Head of caudate nucleus (tissue), 42 donors: ENCODE measurements around the gene IGHMBP2.
"Not testable (repeated sequence)": the region's sequence is repeated elsewhere in the genome, so short reads cannot be mapped to it uniquely, and the experiment has no call there.

Experiments used
- DNase-seq, 42 donors: peaks; one replicate each; pipeline versions ENCODE4 v3.0.0 to v3.0.0-alpha.2; 2020 to 2021; ENCODE audit warnings: mixed read lengths in 7 of 42
- intact Hi-C: fragments of 100-400 bp; cut with DNase I; formaldehyde crosslinking; loops from one replicate; pipeline ENCODE4 v1.15.0; 2022

IGHMBP2 gene

GRCh38 chr11:68884827-68885226, 18.9 kb upstream of the IGHMBP2 start:
- intact Hi-C loops, DNase-seq: not testable (repeated sequence)

GRCh38 chr11:68889948-68890446, 13.7 kb upstream of the IGHMBP2 start:
- intact Hi-C loops = no loop called here
- DNase-seq = no peak

GRCh38 chr11:68890490-68891231, 13.0 kb upstream of the IGHMBP2 start:
- DNase-seq = peak in 41 of 42 donors; percentile 13 to 73 (median 50)
- intact Hi-C loops = no loop called here

- intact Hi-C loops = no loop called here
- no peak for DNase-seq
Measured at GRCh38 chr11:68891351-68891948, 12.2 kb upstream of the IGHMBP2 start.

GRCh38 chr11:68892576-68892975, 11.1 kb upstream of the IGHMBP2 start:
- intact Hi-C loops = no loop called here
- DNase-seq = no peak

GRCh38 chr11:68893282-68893681, 10.4 kb upstream of the IGHMBP2 start:
- DNase-seq = no peak
- intact Hi-C loops = no loop called here

GRCh38 chr11:68896171-68896959, 7.3 kb upstream of the IGHMBP2 start:
- intact Hi-C loops = no loop called here
- DNase-seq = no peak

DNA sequence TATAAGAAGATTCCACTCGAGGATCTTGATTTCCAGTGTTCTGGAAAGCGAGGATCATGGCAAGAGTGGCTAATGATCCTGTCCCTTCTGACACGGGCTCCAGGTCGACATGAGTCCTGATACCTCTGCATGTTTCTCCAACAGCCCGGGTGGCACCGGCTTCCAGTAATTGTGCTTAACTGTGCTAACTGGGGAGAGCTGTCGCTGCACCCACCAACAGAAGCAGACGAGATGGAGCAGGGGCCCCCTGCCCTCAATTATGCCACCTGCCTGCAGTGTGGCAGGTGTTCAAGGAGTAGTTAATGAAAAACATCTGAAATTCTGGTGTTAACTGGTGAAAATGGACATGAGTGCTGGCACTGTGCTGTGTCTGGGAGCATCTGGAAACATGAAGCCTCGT, 6.2 kb upstream of the IGHMBP2 start:
- DNase-seq = no peak
- intact Hi-C loops = no loop called here

DNA sequence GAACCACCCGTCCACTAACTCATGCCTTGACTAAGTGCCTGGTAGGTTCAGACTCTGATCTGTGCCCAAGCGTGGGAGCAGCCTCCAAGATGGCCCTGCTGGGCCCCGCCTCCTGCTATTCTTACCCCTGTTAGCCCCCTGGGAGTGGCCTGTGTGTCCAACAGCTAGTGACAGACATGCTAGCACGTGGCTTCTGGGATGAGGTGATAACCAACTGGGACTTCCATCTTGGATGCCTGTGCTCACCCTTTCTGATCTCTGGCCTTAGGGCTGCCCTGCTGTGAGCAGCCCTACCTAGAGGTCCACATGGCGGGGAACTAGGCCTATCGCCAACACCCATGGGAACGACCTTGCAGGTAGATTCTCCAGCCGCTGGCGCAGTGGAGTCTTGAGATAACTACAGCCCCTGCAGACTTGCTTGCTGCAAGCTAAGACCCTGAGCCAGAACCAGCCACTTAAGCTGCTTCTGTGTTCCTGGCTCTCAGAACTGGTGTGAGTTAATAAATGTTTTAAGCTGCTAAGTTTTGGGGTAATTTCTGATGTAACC, 2.8 kb upstream of the IGHMBP2 start:
- no peak for DNase-seq
- intact Hi-C loops = no loop called here

- DNase-seq = peak in 35 of 42 donors; percentile 5 to 55 (median 22)
- intact Hi-C loops = no loop called here
Measured at GRCh38 chr11:68904248-68904847, 657 bp downstream of the IGHMBP2 start.

GRCh38 chr11:68905421-68906360, 2.0 kb downstream of the IGHMBP2 start:
- intact Hi-C loops = no loop called here
- no peak for DNase-seq

DNA sequence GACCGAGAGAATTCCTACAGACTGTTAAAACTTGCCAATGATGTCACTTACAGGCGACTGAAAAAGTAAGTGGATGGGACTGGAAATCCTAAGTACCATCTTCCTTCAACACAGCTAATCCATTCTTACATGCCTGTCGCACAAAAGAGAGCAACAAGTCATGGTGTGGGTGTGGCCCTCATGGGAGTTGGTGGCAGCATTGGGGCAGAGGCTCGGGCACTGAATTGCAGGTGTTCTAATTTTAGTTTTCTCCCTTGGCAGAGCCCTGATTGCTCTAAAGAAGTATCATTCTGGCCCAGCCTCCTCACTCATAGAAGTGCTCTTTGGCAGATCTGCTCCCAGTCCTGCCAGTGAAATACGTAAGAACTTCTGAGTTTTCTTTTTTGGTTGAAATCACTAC, 4.6 kb downstream of the IGHMBP2 start:
- intact Hi-C loops = no loop called here
- no peak for DNase-seq

GRCh38 chr11:68910965-68911364, 7.3 kb downstream of the IGHMBP2 start:
- no peak for DNase-seq
- intact Hi-C loops = no loop called here

DNA sequence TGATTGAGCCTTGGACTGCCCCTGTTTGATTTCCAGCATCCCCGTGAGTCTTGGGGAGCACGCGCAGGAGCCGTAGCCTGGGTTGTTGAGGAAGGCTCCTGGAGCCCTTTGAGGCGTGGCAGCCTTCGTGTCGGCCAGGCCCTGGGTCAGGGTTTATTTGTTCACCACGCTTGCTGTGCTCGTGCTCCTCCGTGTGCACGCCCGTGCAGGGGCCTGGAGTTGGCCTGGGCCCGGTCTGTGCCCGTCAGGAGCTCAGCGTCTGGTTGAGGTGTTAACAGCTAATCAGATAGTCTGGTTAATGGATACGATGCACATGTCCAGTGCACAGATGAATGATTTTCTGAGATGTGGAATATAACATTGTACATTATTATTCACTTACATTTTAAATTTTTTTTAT, 8.0 kb downstream of the IGHMBP2 start:
- intact Hi-C loops = no loop called here

DNA sequence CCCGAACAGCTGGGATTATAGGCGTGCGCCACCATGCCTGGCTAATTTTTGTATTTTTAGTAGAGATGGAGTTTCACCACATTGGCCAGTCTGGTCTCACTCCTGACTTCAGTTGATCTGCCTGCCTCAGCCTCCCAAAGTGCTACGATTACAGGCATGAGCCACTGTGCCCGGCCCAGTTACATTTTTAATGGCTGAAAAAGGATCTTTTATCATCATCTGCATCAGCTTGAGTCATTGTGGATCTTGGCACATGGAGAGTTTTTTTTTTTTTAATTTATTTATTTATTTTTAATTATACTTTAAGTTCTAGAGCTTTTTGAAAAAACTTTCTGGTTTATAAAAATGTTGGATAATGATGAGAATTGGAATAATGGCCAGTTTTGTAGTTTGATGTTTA, 8.6 kb downstream of the IGHMBP2 start:
- no peak for DNase-seq
- intact Hi-C loops = no loop called here

More for the DNA sequence above, 8.0 kb downstream of the IGHMBP2 start:
- no peak for DNase-seq

DNA sequence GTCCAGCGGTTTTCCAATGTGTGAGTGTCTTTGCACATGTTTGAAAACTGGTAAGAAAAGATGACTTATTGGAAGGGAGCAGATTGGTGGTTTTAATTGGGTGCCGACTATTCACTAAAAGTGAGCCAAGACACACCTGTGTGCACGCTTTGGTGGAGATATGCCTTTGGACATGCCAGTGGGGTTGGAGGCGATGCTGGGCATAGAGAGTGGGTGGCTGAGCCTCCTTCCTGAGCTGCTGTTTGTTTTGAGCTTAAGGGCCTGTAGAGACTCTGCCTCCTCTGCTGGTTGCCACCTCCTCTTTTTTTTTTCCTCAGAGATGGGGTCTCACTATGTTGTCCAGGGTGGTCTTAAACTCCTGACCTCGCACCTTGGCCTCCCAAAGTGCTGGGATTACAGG, 9.5 kb downstream of the IGHMBP2 start:
- DNase-seq = no peak
- intact Hi-C loops = no loop called here

GRCh38 chr11:68914761-68915160, 11.1 kb downstream of the IGHMBP2 start:
- intact Hi-C loops = no loop called here
- DNase-seq = no peak

DNA sequence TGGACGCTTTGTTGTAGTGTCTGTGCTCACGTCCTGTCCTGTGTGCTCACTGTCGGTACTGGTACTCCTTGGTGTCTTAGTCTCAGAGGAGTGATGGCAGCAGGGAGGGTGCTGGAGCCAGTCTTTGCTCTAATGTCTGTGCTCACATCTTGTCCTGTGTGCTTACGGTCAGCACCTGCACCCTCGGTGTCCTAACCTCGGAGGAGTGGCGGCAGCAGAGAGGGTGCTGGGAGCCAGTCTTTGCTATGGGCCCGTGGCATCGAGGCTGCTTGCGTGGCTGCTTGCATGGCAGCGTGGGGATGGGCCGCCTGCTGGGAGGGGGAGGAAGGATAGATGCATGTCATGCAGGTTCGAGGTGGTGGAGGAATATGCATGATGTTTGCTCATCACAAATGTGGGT, 12.7 kb downstream of the IGHMBP2 start:
- no peak for DNase-seq

More for the DNA sequence above, 12.7 kb downstream of the IGHMBP2 start:
- intact Hi-C loops = no loop called here
